DOHH2 (cell line): ENCODE measurements around the gene DRG2.

Experiments used
- EZH2phosphoT487 ChIP-seq: fragments of 200-600 bp; sonication (generic); IDR thresholded peaks from 2 replicates; pipeline ENCODE4 v1.6.1; 2017; ENCODE audit warnings: borderline replicate concordance, mild to moderate bottlenecking, antibody characterized with exemption, low read length, moderate library complexity, mixed read lengths
- TF ChIP-seq, protein P1 (sequence below): fragments of 200-600 bp; sonication (generic); IDR thresholded peaks from one replicate; pipeline ENCODE4 v1.5.1; 2014; ENCODE audit warnings: antibody characterized with exemption, mild to moderate bottlenecking, low read depth, low read length; ENCODE audit not compliant: poor library complexity, severe bottlenecking

DNA sequence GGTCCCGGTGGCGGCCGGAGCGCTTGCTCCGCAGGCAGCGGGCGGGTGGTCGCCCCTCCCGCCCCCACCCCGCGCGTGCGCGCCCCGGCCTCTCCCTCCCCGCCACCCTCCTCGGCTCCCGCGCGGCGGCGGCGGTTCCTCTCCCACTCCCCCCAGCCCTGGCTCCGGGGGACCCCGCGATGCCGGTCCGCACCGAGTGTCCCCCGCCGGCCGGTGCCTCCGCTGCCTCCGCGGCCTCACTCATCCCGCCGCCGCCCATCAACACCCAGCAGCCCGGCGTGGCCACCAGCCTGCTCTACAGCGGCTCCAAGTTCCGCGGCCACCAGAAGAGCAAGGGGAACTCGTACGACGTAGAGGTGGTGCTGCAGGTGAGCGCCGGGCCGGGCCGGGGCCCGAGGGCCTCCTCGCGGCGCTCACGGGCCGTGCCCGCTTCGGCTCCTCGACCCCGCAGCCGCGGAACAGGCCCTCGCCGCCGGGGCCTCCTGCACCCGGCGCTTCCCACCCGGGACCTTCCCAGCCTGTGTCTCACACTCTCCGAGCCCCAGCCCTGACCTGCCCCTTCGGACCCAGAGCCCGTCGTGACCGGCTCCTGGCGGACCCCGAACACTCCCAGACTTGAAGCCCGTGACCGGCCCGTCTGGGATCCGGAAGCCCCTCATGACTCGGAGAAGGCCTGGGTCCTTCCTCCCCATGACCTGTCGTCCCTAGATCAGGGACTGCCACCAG is 48.0 kb upstream of the DRG2 start:
- TF ChIP-seq, protein P1, sequence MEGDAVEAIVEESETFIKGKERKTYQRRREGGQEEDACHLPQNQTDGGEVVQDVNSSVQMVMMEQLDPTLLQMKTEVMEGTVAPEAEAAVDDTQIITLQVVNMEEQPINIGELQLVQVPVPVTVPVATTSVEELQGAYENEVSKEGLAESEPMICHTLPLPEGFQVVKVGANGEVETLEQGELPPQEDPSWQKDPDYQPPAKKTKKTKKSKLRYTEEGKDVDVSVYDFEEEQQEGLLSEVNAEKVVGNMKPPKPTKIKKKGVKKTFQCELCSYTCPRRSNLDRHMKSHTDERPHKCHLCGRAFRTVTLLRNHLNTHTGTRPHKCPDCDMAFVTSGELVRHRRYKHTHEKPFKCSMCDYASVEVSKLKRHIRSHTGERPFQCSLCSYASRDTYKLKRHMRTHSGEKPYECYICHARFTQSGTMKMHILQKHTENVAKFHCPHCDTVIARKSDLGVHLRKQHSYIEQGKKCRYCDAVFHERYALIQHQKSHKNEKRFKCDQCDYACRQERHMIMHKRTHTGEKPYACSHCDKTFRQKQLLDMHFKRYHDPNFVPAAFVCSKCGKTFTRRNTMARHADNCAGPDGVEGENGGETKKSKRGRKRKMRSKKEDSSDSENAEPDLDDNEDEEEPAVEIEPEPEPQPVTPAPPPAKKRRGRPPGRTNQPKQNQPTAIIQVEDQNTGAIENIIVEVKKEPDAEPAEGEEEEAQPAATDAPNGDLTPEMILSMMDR = no peak
- TF ChIP-seq EZH2phosphoT487 = no peak
